ENCODE measurements around the gene RPL12.

DNA sequence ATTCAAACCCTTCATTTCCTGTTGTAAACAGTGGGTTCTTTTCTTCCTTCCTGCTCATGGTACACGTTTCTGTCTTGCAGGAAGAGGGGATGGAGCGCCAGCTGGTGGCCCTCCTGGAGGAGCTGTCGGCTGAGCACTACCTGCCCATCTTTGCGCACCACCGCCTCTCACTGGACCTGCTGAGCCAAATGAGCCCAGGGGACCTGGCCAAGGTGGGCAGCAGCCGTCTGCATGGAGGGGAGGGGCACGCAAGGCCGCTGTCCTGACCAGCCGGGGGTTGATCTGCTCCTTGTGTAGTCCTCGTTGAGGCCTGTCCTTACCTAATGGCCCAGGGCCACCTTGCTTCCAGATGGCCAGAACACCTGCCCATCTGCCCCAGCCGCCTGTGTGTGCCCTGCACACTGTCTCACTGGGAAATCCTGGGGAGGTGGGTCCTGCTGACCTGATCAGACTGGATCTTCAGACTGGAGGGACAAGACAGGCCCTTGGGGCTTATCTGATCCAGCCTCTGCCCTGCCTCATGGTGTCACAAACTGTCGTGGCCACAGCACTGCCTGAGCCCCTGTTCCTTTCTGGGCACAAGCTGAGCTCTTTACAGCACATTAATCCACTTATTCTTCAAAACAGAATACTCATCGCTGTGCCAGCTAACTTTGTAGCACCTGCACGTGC is 44.8 kb upstream of the RPL12 start:
- TF ChIP-seq, protein P1, sequence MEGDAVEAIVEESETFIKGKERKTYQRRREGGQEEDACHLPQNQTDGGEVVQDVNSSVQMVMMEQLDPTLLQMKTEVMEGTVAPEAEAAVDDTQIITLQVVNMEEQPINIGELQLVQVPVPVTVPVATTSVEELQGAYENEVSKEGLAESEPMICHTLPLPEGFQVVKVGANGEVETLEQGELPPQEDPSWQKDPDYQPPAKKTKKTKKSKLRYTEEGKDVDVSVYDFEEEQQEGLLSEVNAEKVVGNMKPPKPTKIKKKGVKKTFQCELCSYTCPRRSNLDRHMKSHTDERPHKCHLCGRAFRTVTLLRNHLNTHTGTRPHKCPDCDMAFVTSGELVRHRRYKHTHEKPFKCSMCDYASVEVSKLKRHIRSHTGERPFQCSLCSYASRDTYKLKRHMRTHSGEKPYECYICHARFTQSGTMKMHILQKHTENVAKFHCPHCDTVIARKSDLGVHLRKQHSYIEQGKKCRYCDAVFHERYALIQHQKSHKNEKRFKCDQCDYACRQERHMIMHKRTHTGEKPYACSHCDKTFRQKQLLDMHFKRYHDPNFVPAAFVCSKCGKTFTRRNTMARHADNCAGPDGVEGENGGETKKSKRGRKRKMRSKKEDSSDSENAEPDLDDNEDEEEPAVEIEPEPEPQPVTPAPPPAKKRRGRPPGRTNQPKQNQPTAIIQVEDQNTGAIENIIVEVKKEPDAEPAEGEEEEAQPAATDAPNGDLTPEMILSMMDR (IDR thresholded peaks at IDR 0.05), result no peak
- TF ChIP-seq POLR2A (IDR thresholded peaks at IDR 0.05), result no peak

All from lower leg skin (tissue), 3 donors.